ENCODE results near the gene ZNF583.

ZNF583 gene

DNA sequence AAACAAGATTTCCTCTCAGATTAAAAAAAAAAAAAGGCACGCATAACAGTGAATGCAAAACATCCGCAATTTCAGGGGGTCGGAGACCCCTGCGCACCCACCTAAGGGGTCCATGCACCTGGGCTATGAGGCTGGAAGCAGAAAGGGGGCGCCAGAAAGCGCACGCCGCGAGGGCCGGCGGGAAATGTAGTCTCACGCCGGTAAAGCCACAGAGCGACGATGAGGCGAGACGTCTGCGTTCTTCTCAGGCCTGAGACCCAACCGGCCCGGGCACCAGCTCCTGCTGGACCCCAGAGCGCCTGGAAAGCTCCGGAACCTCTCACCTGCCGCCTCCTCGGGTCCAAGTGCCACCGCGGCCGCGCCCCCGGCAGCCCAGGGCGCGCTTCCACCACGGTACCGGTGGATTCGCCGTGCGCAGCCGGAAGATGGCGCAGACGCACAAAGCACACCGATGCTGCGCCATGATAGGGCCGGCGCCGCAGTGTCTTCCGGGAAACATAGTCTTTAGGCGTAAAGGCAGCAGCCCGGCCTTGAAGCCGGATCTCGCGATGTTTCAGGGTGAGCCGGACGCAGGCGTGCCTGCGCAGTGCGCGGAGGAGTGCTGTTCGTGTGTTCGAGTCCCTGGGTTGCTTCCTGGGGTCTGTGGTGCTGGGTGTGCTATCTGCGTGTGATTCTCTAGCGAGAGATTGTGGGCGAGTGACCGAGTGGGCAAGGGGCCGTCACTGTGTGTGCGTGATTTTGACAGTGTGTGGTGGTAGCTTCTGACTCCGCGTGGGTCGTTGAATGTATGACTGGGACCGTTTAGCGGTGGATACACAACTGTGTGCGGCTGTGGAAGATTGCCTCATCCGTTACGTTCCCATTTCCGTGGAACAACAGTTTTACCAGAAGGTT is 10.8 kb upstream of the ZNF583 start, which contains the start of gene ZNF582 (continued):
- peak; percentile 87 for TF ChIP-seq ZBTB10 (tag by site-specific recombination; IDR thresholded peaks at IDR 0.05)
- no peak for TF ChIP-seq ZNF510 (tag by site-specific recombination; IDR thresholded peaks at IDR 0.05; ENCODE audit: insufficient replicate concordance)
- TF ChIP-seq KLF10 (tag by site-specific recombination; IDR thresholded peaks at IDR 0.05) = 0 out of 2 replicates have a peak, but pooled peaks have one; percentile 33
- TF ChIP-seq ZNF76 (tag by site-specific recombination; IDR thresholded peaks at IDR 0.05; ENCODE audit: borderline replicate concordance, low read depth) = peak; percentile 92
- no peak for TF ChIP-seq ZSCAN23 (tag by site-specific recombination; IDR thresholded peaks at IDR 0.05)
- TF ChIP-seq ZNF324 (tag by site-specific recombination; IDR thresholded peaks at IDR 0.05) = peak; percentile 71
- TF ChIP-seq ZNF521 (tag by site-specific recombination; IDR thresholded peaks at IDR 0.05) = no peak
- 0 out of 2 replicates have a peak, but pooled peaks have one; percentile 42 for TF ChIP-seq ZNF239 (tag by site-specific recombination; IDR thresholded peaks at IDR 0.05)
- no peak for TF ChIP-seq PRDM6 (tag by site-specific recombination; IDR thresholded peaks at IDR 0.05)
- no peak for TF ChIP-seq ZNF555 (tag by site-specific recombination; conservative IDR thresholded peaks at IDR 0.05)
- TF ChIP-seq ZNF544 (tag by site-specific recombination; IDR thresholded peaks at IDR 0.05) = no peak
- TF ChIP-seq ZNF501 (tag by site-specific recombination; IDR thresholded peaks at IDR 0.05) = peak; percentile 61; the same call in 1 of the 2 replicates
- no peak for TF ChIP-seq WT1 (tag by site-specific recombination; IDR thresholded peaks at IDR 0.05)
- TF ChIP-seq, protein P1, sequence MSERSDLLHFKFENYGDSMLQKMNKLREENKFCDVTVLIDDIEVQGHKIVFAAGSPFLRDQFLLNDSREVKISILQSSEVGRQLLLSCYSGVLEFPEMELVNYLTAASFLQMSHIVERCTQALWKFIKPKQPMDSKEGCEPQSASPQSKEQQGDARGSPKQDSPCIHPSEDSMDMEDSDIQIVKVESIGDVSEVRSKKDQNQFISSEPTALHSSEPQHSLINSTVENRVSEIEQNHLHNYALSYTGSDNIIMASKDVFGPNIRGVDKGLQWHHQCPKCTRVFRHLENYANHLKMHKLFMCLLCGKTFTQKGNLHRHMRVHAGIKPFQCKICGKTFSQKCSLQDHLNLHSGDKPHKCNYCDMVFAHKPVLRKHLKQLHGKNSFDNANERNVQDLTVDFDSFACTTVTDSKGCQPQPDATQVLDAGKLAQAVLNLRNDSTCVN (tag by site-specific recombination; optimal IDR thresholded peaks at IDR 0.05) = peak; percentile 90
- TF ChIP-seq SP3 (tag by site-specific recombination; IDR thresholded peaks at IDR 0.05) = peak; percentile 61; the same call in 1 of the 2 replicates
- TF ChIP-seq ZNF513 (tag by site-specific recombination; IDR thresholded peaks at IDR 0.05) = no peak
- no peak for TF ChIP-seq ZNF350 (tag by site-specific recombination; IDR thresholded peaks at IDR 0.05)
- TF ChIP-seq, protein P2, sequence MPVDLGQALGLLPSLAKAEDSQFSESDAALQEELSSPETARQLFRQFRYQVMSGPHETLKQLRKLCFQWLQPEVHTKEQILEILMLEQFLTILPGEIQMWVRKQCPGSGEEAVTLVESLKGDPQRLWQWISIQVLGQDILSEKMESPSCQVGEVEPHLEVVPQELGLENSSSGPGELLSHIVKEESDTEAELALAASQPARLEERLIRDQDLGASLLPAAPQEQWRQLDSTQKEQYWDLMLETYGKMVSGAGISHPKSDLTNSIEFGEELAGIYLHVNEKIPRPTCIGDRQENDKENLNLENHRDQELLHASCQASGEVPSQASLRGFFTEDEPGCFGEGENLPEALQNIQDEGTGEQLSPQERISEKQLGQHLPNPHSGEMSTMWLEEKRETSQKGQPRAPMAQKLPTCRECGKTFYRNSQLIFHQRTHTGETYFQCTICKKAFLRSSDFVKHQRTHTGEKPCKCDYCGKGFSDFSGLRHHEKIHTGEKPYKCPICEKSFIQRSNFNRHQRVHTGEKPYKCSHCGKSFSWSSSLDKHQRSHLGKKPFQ (tag by site-specific recombination; IDR thresholded peaks at IDR 0.05) = no peak
- no peak for TF ChIP-seq ZNF214 (tag by site-specific recombination; IDR thresholded peaks at IDR 0.05; ENCODE audit: borderline replicate concordance)
- TF ChIP-seq INSM2 (tag by site-specific recombination; IDR thresholded peaks at IDR 0.05) = no peak; the same call in 1 of the 2 replicates
- no peak for TF ChIP-seq ZSCAN16 (tag by site-specific recombination; IDR thresholded peaks at IDR 0.05)
- no peak for TF ChIP-seq ZNF184 (tag by site-specific recombination; IDR thresholded peaks at IDR 0.05)
- TF ChIP-seq HOXC10 (CRISPR knock-in tag; IDR thresholded peaks at IDR 0.05) = no peak
- peak; percentile 24; the same call in 1 of the 2 replicates for TF ChIP-seq ZNF561 (tag by site-specific recombination; IDR thresholded peaks at IDR 0.05; ENCODE audit: borderline replicate concordance)
- TF ChIP-seq ZFHX2 (tag by site-specific recombination; conservative IDR thresholded peaks at IDR 0.05) = peak; percentile 78
- TF ChIP-seq ZBTB48 (tag by site-specific recombination; IDR thresholded peaks at IDR 0.05) = peak; percentile 57; the same call in 1 of the 2 replicates
- peak; percentile 82; the same call in 1 of the 2 replicates for TF ChIP-seq ZBTB7A (tag by site-specific recombination; IDR thresholded peaks at IDR 0.05; ENCODE audit: low read depth)
- TF ChIP-seq ZNF585B (tag by site-specific recombination; IDR thresholded peaks at IDR 0.05) = no peak

All from HEK293 (cell line).